GM12878 (cell line): Measurements from ENCODE around the gene NUMBL. TPM values are rescaled to one million over a fixed set of nuclear protein-coding genes. Genes with fewer than 3 reads are reported as not detected.

Experiments used
- ATAC-seq: fragments of 200-7000 bp; cut with Tn5 transposase; 3 replicates; pipeline ENCODE4 v1.9.1; 2020; ENCODE audit warnings: mild to moderate bottlenecking, moderate library complexity
- BruUV-seq: library from RNA; stranded (reverse); fragments of 400-500 nt; replicated peaks from 2 replicates; lab custom pipeline; 2021; lab: Mats Ljungman, UMichigan
- CTCF ChIA-PET: fragments of 300-600 bp; sonication (Branson Sonifier 250); formaldehyde crosslinking; extraction: SDS; loops from one replicate; lab custom pipeline; 2021; ENCODE audit warnings: inconsistent platforms; lab: Yijun Ruan, JAX
- POLR2A ChIA-PET: fragments of 350-600 bp; formaldehyde crosslinking; extraction: SDS; loops from one replicate; lab custom pipeline; 2021; ENCODE audit warnings: inconsistent platforms; lab: Charles Lee
- RAD21 ChIA-PET: fragments of 300-600 bp; sonication (Branson Sonifier 250); formaldehyde crosslinking; loops from one replicate; lab custom pipeline; 2023; ENCODE audit warnings: antibody characterized with exemption; ENCODE audit not compliant: unreplicated experiment; lab: Charles Lee
- SMC1A ChIA-PET: fragments of 300-600 bp; sonication (Branson Sonifier 250); formaldehyde crosslinking; loops from one replicate; lab custom pipeline; 2023; ENCODE audit not compliant: unreplicated experiment, uncharacterized antibody; lab: Charles Lee
- DNase-seq: peaks from one replicate; pipeline ENCODE4 v3.0.0-alpha.2; 2011; ENCODE audit warnings: low read depth, low spot score
- FAIRE-seq: peaks from 3 replicates; lab custom pipeline; 2011; peaks lifted over from hg19 to GRCh38; lab: Jason Lieb, UNC
- H2AFZ ChIP-seq: 2 replicates; pipeline ENCODE4 v1.6.0; 2011; ENCODE audit warnings: low read depth, low read length, control low read depth; ENCODE audit not compliant: control insufficient read depth
- H3K27ac ChIP-seq: 2 replicates; pipeline ENCODE4 v1.5.1; 2011; ENCODE audit warnings: control low read depth; ENCODE audit not compliant: control insufficient read depth, insufficient read depth
- H3K27me3 ChIP-seq, 2 experiments: replicated peaks in 1 of 2; 2 replicates each; pipeline versions ENCODE4 v1.6.0 to v1.6.1; 2011; ENCODE audit warnings: low read length in 1 of 2; ENCODE audit not compliant: control insufficient read depth in 2 of 2, insufficient read depth in 2 of 2
- H3K36me3 ChIP-seq, 2 experiments: 2 replicates each; pipeline ENCODE4 v1.5.1; 2011; ENCODE audit warnings: low read length in 1 of 2; ENCODE audit not compliant: control insufficient read depth in 2 of 2, insufficient read depth in 2 of 2
- H3K4me1 ChIP-seq: 2 replicates; pipeline ENCODE4 v1.6.1; 2011; ENCODE audit warnings: mild to moderate bottlenecking, low read length, moderate library complexity, mixed read lengths; ENCODE audit not compliant: control insufficient read depth, insufficient read depth
- H3K4me2 ChIP-seq: 2 replicates; pipeline ENCODE4 v1.6.0; 2011; ENCODE audit warnings: control low read depth; ENCODE audit not compliant: control insufficient read depth, insufficient read depth
- H3K4me3 ChIP-seq: fragments of 200-600 bp; sonication (generic); 2 replicates; pipeline ENCODE4 v1.5.1; 2016
- H3K79me2 ChIP-seq: 2 replicates; pipeline ENCODE4 v1.6.0; 2011; ENCODE audit warnings: low read length; ENCODE audit not compliant: control insufficient read depth, insufficient read depth
- H3K9ac ChIP-seq: 2 replicates; pipeline ENCODE4 v1.8.0; 2011; ENCODE audit warnings: low read length, control low read depth, mixed read lengths; ENCODE audit not compliant: control insufficient read depth, insufficient read depth
- H3K9me3 ChIP-seq: replicated peaks from 3 replicates; pipeline ENCODE4 v1.5.1; 2011; ENCODE audit warnings: mild to moderate bottlenecking, low read length; ENCODE audit not compliant: control insufficient read depth, insufficient read depth
- H4K20me1 ChIP-seq: 2 replicates; pipeline ENCODE4 v1.6.0; 2011; ENCODE audit not compliant: control insufficient read depth, insufficient read depth
- EED ChIP-seq: sonication (generic); IDR thresholded peaks from 2 replicates; pipeline ENCODE4 v1.6.1; 2016; ENCODE audit warnings: antibody characterized with exemption, low read depth
- FOXM1 ChIP-seq: IDR thresholded peaks from 2 replicates; pipeline ENCODE4 v1.6.1; 2012; ENCODE audit warnings: low read depth, mild to moderate bottlenecking, inconsistent platforms, low read length, moderate library complexity
- IKZF1 ChIP-seq: fragments of 450-650 bp; conservative IDR thresholded peaks from 2 replicates; pipeline ENCODE4 v1.6.1; 2017; ENCODE audit warnings: antibody characterized with exemption, mild to moderate bottlenecking
- WGBS: methylation state at CpG from one replicate; pipeline ENCODE4 v1.1.6; 2016; ENCODE audit warnings: low lambda C conversion rate; ENCODE audit not compliant: insufficient replicate concordance, insufficient coverage; ENCODE audit errors: missing lambda C conversion rate; 5-methylcytosine and 5-hydroxymethylcytosine counted together
- in situ Hi-C: fragments of 300-500 bp; cut with MboI; formaldehyde crosslinking; loops from 9 replicates; pipeline ENCODE4 v1.14.3; 2018; ENCODE audit warnings: mixed read lengths
- intact Hi-C: fragments of 100-400 bp; cut with micrococcal nuclease; formaldehyde crosslinking; loops from one replicate; pipeline ENCODE4 v1.14.2; 2022; ENCODE audit not compliant: unreplicated experiment
- polyA plus RNA-seq, 11 experiments: library from polyadenylated mRNA; depleted of rRNA in 4 of 11; unstranded in 6 of 11; stranded (reverse) in 5 of 11; fragments of >200 nt; fragmentation: Nextera tagmentation in 4 of 11; fragmentation: Illumina TruSeq in 1 of 11; extraction: Ambion mirVana in 4 of 11; extraction: Trizol in 1 of 11; gene quantifications; 1 replicate in 1 of 11; 2 replicates in 10 of 11; pipeline versions ENCODE4 v1.2.1 to v1.2.3, GENCODE V29; 2011 to 2016; ENCODE audit warnings: inconsistent platforms in 2 of 11, missing spikeins in 2 of 11, low read depth in 1 of 11
- total RNA-seq, 4 experiments: library from RNA; depleted of rRNA in 3 of 4; stranded (reverse); fragments of >200 nt in 3 of 4; fragmentation: Illumina TruSeq in 1 of 4; extraction: Trizol in 1 of 4; gene quantifications; 2 replicates each; pipeline versions ENCODE4 v1.2.1 to v1.2.3, GENCODE V29; 2013 to 2021
- TF ChIP-seq, protein P1 (sequence below): fragments of 450-650 bp; IDR thresholded peaks from 2 replicates; pipeline ENCODE4 v1.6.1; 2017; ENCODE audit warnings: low read depth, mild to moderate bottlenecking, moderate library complexity

Gene NUMBL
- total and polyA plus RNA-seq, 10 of the 15 experiments (the other 5 are each of a cell fraction or from before 2014, with no cell fraction given): 0.16 to 9.4 (median 1.9) TPM

DNA sequence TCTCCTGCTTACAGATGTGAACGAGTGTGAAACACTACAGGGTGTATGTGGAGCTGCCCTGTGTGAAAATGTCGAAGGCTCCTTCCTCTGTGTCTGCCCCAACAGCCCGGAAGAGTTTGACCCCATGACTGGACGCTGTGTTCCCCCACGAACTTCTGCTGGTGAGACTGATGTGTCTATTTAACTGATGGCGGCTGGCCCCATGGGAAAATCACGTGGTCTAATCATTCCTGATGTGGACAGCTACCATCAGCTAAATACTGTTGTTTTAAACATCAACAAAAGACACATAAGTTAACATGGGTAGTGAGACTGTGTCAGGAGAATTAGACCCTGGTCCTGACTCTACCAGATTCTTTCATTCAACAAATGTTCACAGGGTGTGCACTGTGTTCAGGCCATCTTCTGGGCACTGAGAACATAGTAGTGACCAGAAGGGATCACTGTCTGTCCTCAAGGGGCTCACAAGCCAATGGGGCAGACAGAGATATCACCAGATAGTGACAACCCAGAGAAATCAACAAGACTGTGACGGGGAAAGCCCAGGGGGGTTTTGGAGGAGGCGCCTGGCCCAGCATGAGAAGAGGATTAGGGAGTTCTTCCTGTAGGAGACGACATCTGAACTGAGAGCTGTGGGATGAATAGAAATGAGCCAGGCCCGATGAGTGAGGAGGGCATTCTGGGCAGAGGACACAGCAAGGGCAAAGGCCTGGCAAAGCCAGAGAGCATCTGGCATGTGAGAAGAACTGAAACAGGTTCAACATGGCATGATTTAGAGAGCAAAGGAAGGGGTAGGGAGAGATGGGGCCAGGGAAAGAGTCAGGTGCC, 70.9 kb downstream of the NUMBL start:
- H3K4me1 ChIP-seq: peaks cover 4% of the 10 kb centered on the region; the same call in 1 of the 2 replicates
- FAIRE-seq (peak; percentile 27), DNase-seq (no peak), ATAC-seq (peak; percentile 80)
- no peaks in the 10 kb centered on the region for H4K20me1 ChIP-seq
- ChIA-PET RAD21 (interaction anchor here (0.8 to 1.2 kb wide), 3 partner anchors 14 to 16 kb away, joined by 3 to 5 read pairs (median 4); no protein-coding TSS in a partner anchor), CTCF (interaction anchor here (1.0 to 3.6 kb wide), 4 partner anchors 15 to 200 kb away, joined by 3 to 30 read pairs (median 6); no protein-coding TSS in a partner anchor), POLR2A (interaction anchor here (1.1 to 1.4 kb wide), 2 partner anchors 14 to 15 kb away, joined by 3 to 4 read pairs; no protein-coding TSS in a partner anchor), SMC1A (interaction anchor here (0.5 to 2.2 kb wide), 4 partner anchors 12 to 274 kb away, joined by 3 to 6 read pairs (median 3); no protein-coding TSS in a partner anchor)
- WGBS: 47% methylated on average over 11 of the region's 11 CpGs
- no peaks in the 10 kb centered on the region for H3K79me2 ChIP-seq
- H3K36me3 ChIP-seq: no peaks in the 10 kb centered on the region
- TF ChIP-seq, protein P1, sequence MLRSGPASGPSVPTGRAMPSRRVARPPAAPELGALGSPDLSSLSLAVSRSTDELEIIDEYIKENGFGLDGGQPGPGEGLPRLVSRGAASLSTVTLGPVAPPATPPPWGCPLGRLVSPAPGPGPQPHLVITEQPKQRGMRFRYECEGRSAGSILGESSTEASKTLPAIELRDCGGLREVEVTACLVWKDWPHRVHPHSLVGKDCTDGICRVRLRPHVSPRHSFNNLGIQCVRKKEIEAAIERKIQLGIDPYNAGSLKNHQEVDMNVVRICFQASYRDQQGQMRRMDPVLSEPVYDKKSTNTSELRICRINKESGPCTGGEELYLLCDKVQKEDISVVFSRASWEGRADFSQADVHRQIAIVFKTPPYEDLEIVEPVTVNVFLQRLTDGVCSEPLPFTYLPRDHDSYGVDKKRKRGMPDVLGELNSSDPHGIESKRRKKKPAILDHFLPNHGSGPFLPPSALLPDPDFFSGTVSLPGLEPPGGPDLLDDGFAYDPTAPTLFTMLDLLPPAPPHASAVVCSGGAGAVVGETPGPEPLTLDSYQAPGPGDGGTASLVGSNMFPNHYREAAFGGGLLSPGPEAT: peak; percentile 41; the same call in 1 of the 2 replicates
- 0 out of 2 replicates have a peak, but pooled peaks have one; percentile 18 for TF ChIP-seq EED
- no peak for TF ChIP-seq FOXM1
- 0 out of 2 replicates have a peak, but pooled peaks have one; percentile 13 for TF ChIP-seq IKZF1
- no peak overlapping the region for H2AFZ ChIP-seq
- no peak overlapping the region for H3K4me3 ChIP-seq
- no peaks in the 10 kb centered on the region for H3K27me3 ChIP-seq
- H3K9me3 ChIP-seq: no peaks in the 10 kb centered on the region; the same call in 2 of the 3 replicates
- BruUV-seq: no TSS peak
- intact Hi-C loops (no loop called here), in situ Hi-C loops (no loop called here)
- H3K9ac ChIP-seq: no peak overlapping the region; the same call in 1 of the 2 replicates
- H3K4me2 ChIP-seq: no peak overlapping the region
- H3K27ac ChIP-seq: peak overlapping the region; percentile 48
